ENCODE measurements around the gene CYP24A1. TPM values are rescaled to one million over a fixed set of nuclear protein-coding genes. Genes with fewer than 3 reads are reported as not detected.

Gene CYP24A1
- total RNA-seq, 1 donor from 2014 or later, result not detected

GRCh38 chr20:54166987-54167662, 6.7 kb downstream of the CYP24A1 start:
- H3K27me3 ChIP-seq (ENCODE audit: low read depth), result peaks cover 97% of the 10 kb centered on the region

GRCh38 chr20:54165803-54166202, 8.0 kb downstream of the CYP24A1 start:
- intact Hi-C loops (cut with micrococcal nuclease), result no loop called here
- DNase-seq, result no peak
- Histone ChIP-seq H3K4me1 (no peaks in the 10 kb centered on the region), H3K27ac (replicated peaks) (no peak overlapping the region), H3K4me3 (no peak overlapping the region), H3K27me3 (ENCODE audit: low read depth) (peaks cover 92% of the 10 kb centered on the region), H3K36me3 (no peaks in the 10 kb centered on the region), H3K9me3 (replicated peaks) (no peaks in the 10 kb centered on the region)
- no peak for TF ChIP-seq CTCF (IDR thresholded peaks at IDR 0.05; ENCODE audit: borderline replicate concordance)

More at GRCh38 chr20:54166987-54167662, 6.7 kb downstream of the CYP24A1 start:
- no peak for DNase-seq
- H3K9me3 ChIP-seq (replicated peaks), result no peaks in the 10 kb centered on the region
- TF ChIP-seq CTCF (IDR thresholded peaks at IDR 0.05; ENCODE audit: borderline replicate concordance), result no peak
- no peaks in the 10 kb centered on the region for H3K36me3 ChIP-seq
- intact Hi-C loops (cut with micrococcal nuclease), result no loop called here
- no peak overlapping the region for H3K4me3 ChIP-seq
- H3K4me1 ChIP-seq, result no peaks in the 10 kb centered on the region
- no peak overlapping the region for H3K27ac ChIP-seq (replicated peaks)

GRCh38 chr20:54165014-54165413, 8.8 kb downstream of the CYP24A1 start:
- peaks cover 90% of the 10 kb centered on the region for H3K27me3 ChIP-seq (ENCODE audit: low read depth)
- no peaks in the 10 kb centered on the region for H3K9me3 ChIP-seq (replicated peaks)
- no peak overlapping the region for H3K4me3 ChIP-seq
- H3K4me1 ChIP-seq, result no peaks in the 10 kb centered on the region
- DNase-seq, result no peak
- intact Hi-C loops (cut with micrococcal nuclease), result no loop called here
- no peak for TF ChIP-seq CTCF (IDR thresholded peaks at IDR 0.05; ENCODE audit: borderline replicate concordance)
- no peaks in the 10 kb centered on the region for H3K36me3 ChIP-seq
- H3K27ac ChIP-seq (replicated peaks), result no peak overlapping the region

- TF ChIP-seq CTCF (IDR thresholded peaks at IDR 0.05; ENCODE audit: borderline replicate concordance), result no peak
- no peak for DNase-seq
- peaks cover 82% of the 10 kb centered on the region for H3K27me3 ChIP-seq (ENCODE audit: low read depth)
- H3K4me1 ChIP-seq, result no peaks in the 10 kb centered on the region
- H3K4me3 ChIP-seq, result no peak overlapping the region
- intact Hi-C loops (cut with micrococcal nuclease), result no loop called here
- H3K9me3 ChIP-seq (replicated peaks), result no peaks in the 10 kb centered on the region
- H3K36me3 ChIP-seq, result no peaks in the 10 kb centered on the region
- H3K27ac ChIP-seq (replicated peaks), result no peak overlapping the region
These were observed 10.4 kb downstream of the CYP24A1 start for GRCh38 chr20:54163402-54163801.

- no peak for TF ChIP-seq CTCF (IDR thresholded peaks at IDR 0.05; ENCODE audit: borderline replicate concordance)
- H3K4me1 ChIP-seq, result no peaks in the 10 kb centered on the region
- no peaks in the 10 kb centered on the region for H3K36me3 ChIP-seq
- no peak for DNase-seq
- intact Hi-C loops (cut with micrococcal nuclease), result no loop called here
- no peaks in the 10 kb centered on the region for H3K9me3 ChIP-seq (replicated peaks)
- no peak overlapping the region for H3K4me3 ChIP-seq
- no peak overlapping the region for H3K27ac ChIP-seq (replicated peaks)
- peaks cover 79% of the 10 kb centered on the region for H3K27me3 ChIP-seq (ENCODE audit: low read depth)
These were observed 11.3 kb downstream of the CYP24A1 start for GRCh38 chr20:54162378-54163009.

Data from left ventricle myocardium inferior (tissue), 1 donor.